HG03575 (cell line): ENCODE data around the gene LONP2.
"Not testable (repeated sequence)": the region's sequence is repeated elsewhere in the genome, so short reads cannot be mapped to it uniquely, and the experiment has no call there.

Experiments used
- ATAC-seq: cut with Tn5 transposase; IDR thresholded peaks from one replicate; pipeline ENCODE4 v1.9.1; 2021; ENCODE audit not compliant: unreplicated experiment, insufficient number of reproducible peaks, low FRiP score; ENCODE audit errors: extremely low read depth

Gene LONP2

GRCh38 chr16:48323783-48324775 is 80.0 kb downstream of the LONP2 start:
- no peak for ATAC-seq

- no peak for ATAC-seq
These were observed 82.8 kb downstream of the LONP2 start for GRCh38 chr16:48326915-48327314.

- no peak for ATAC-seq
These were observed 85.0 kb downstream of the LONP2 start for GRCh38 chr16:48329138-48329537.

- no peak for ATAC-seq
These were observed 86.2 kb downstream of the LONP2 start for GRCh38 chr16:48330189-48330840.

- no peak for ATAC-seq
These were observed 86.7 kb downstream of the LONP2 start for GRCh38 chr16:48330841-48331192.

GRCh38 chr16:48332978-48333377 is 88.9 kb downstream of the LONP2 start:
- ATAC-seq, result no peak

GRCh38 chr16:48334325-48334724 is 90.2 kb downstream of the LONP2 start:
- ATAC-seq, result no peak

- no peak for ATAC-seq
These were observed 91.9 kb downstream of the LONP2 start for GRCh38 chr16:48335961-48336360.

GRCh38 chr16:48340054-48340453 is 96.0 kb downstream of the LONP2 start:
- ATAC-seq, result no peak

- no peak for ATAC-seq
These were observed 98.5 kb downstream of the LONP2 start for GRCh38 chr16:48342591-48342990.

GRCh38 chr16:48347191-48347865 is 103.2 kb downstream of the LONP2 start:
- no peak for ATAC-seq

- no peak for ATAC-seq
These were observed 103.9 kb downstream of the LONP2 start for GRCh38 chr16:48347980-48348379.

GRCh38 chr16:48350736-48351135 is 106.6 kb downstream of the LONP2 start:
- ATAC-seq, result no peak

- no peak for ATAC-seq
These were observed 108.7 kb downstream of the LONP2 start for GRCh38 chr16:48352648-48353390.

GRCh38 chr16:48353565-48354163 is 109.6 kb downstream of the LONP2 start:
- no peak for ATAC-seq

GRCh38 chr16:48354385-48354784 is 110.3 kb downstream of the LONP2 start:
- not testable (repeated sequence) for ATAC-seq

- ATAC-seq, result no peak
These were observed 111.1 kb downstream of the LONP2 start for GRCh38 chr16:48354877-48355855.
